ENCODE results near the gene TIPARP. TPM values are rescaled to one million over a fixed set of nuclear protein-coding genes. Genes with fewer than 3 reads are reported as not detected.

TIPARP gene
- total RNA-seq: 10 to 100 TPM; 18.2 to 21.7 (median 20.4) TPM

- H3K36me3 Mint-ChIP-seq (ENCODE audit: insufficient read depth): peaks cover 12% of the 10 kb centered on the region
- ATAC-seq: peak; percentile 82 to 85
- no peaks in the 10 kb centered on the region for H3K9me3 Mint-ChIP-seq
- peaks cover 32% of the 10 kb centered on the region for H3K4me1 Mint-ChIP-seq (ENCODE audit: low read depth)
- DNase-seq: peak; percentile 99
- H3K27me3 Mint-ChIP-seq (ENCODE audit: low read depth): no peaks in the 10 kb centered on the region
- peak within 1 kb of the TSS; percentile 96 for H3K4me3 Mint-ChIP-seq
Measured at GRCh38 chr3:156674046-156674910, at the start of gene TIPARP. TIPARP (plus strand) TSS chr3:156674590; CDS start chr3:156677698, 3,108 bp downstream.

GRCh38 chr3:156626104-156626503, 48.3 kb upstream of the TIPARP start:
- peak; percentile 14 for DNase-seq
- Mint-ChIP-seq H3K27me3 (ENCODE audit: low read depth) (no peaks in the 10 kb centered on the region), H3K36me3 (ENCODE audit: insufficient read depth) (no peaks in the 10 kb centered on the region), H3K9me3 (no peaks in the 10 kb centered on the region), H3K4me3 (no peak overlapping the region), H3K4me1 (ENCODE audit: low read depth) (peaks cover 2% of the 10 kb centered on the region)
- no peak for ATAC-seq

GRCh38 chr3:156627946-156628569, 46.3 kb upstream of the TIPARP start:
- H3K36me3 Mint-ChIP-seq (ENCODE audit: insufficient read depth): no peaks in the 10 kb centered on the region
- no peaks in the 10 kb centered on the region for H3K9me3 Mint-ChIP-seq
- H3K27me3 Mint-ChIP-seq (ENCODE audit: low read depth): no peaks in the 10 kb centered on the region
- no peak overlapping the region for H3K4me3 Mint-ChIP-seq
- ATAC-seq (no peak), DNase-seq (no peak)
- peaks cover 2% of the 10 kb centered on the region for H3K4me1 Mint-ChIP-seq (ENCODE audit: low read depth)

- Mint-ChIP-seq H3K36me3 (ENCODE audit: insufficient read depth) (no peaks in the 10 kb centered on the region), H3K4me3 (no peak overlapping the region), H3K9me3 (no peaks in the 10 kb centered on the region), H3K4me1 (ENCODE audit: low read depth) (peaks cover 2% of the 10 kb centered on the region), H3K27me3 (ENCODE audit: low read depth) (no peaks in the 10 kb centered on the region)
- ATAC-seq: no peak
- no peak for DNase-seq
Measured at GRCh38 chr3:156628836-156629618, 45.4 kb upstream of the TIPARP start.

GRCh38 chr3:156630081-156630772, 44.2 kb upstream of the TIPARP start:
- Mint-ChIP-seq H3K27me3 (ENCODE audit: low read depth) (no peaks in the 10 kb centered on the region), H3K4me1 (ENCODE audit: low read depth) (peaks cover 2% of the 10 kb centered on the region), H3K4me3 (no peak overlapping the region), H3K9me3 (no peaks in the 10 kb centered on the region), H3K36me3 (ENCODE audit: insufficient read depth) (no peaks in the 10 kb centered on the region)
- ATAC-seq (no peak), DNase-seq (no peak)

GRCh38 chr3:156630773-156631093, 43.7 kb upstream of the TIPARP start:
- no peaks in the 10 kb centered on the region for H3K27me3 Mint-ChIP-seq (ENCODE audit: low read depth)
- no peaks in the 10 kb centered on the region for H3K9me3 Mint-ChIP-seq
- ATAC-seq (no peak), DNase-seq (no peak)
- H3K4me1 Mint-ChIP-seq (ENCODE audit: low read depth): peaks cover 2% of the 10 kb centered on the region
- no peaks in the 10 kb centered on the region for H3K36me3 Mint-ChIP-seq (ENCODE audit: insufficient read depth)
- H3K4me3 Mint-ChIP-seq: no peak overlapping the region

- DNase-seq (no peak), ATAC-seq (no peak)
- no peaks in the 10 kb centered on the region for H3K36me3 Mint-ChIP-seq (ENCODE audit: insufficient read depth)
- no peak overlapping the region for H3K4me3 Mint-ChIP-seq
- H3K9me3 Mint-ChIP-seq: no peaks in the 10 kb centered on the region
- H3K4me1 Mint-ChIP-seq (ENCODE audit: low read depth): no peaks in the 10 kb centered on the region
- no peaks in the 10 kb centered on the region for H3K27me3 Mint-ChIP-seq (ENCODE audit: low read depth)
Measured at GRCh38 chr3:156631323-156631722, 43.1 kb upstream of the TIPARP start.

GRCh38 chr3:156632601-156633000, 41.8 kb upstream of the TIPARP start:
- no peaks in the 10 kb centered on the region for H3K9me3 Mint-ChIP-seq
- H3K36me3 Mint-ChIP-seq (ENCODE audit: insufficient read depth): no peaks in the 10 kb centered on the region
- H3K27me3 Mint-ChIP-seq (ENCODE audit: low read depth): no peaks in the 10 kb centered on the region
- H3K4me1 Mint-ChIP-seq (ENCODE audit: low read depth): no peaks in the 10 kb centered on the region
- ATAC-seq (no peak), DNase-seq (no peak)
- H3K4me3 Mint-ChIP-seq: no peak overlapping the region

- DNase-seq: no peak
- no peak for ATAC-seq
- Mint-ChIP-seq H3K27me3 (ENCODE audit: low read depth) (no peaks in the 10 kb centered on the region), H3K9me3 (no peaks in the 10 kb centered on the region), H3K36me3 (ENCODE audit: insufficient read depth) (no peaks in the 10 kb centered on the region), H3K4me1 (ENCODE audit: low read depth) (no peaks in the 10 kb centered on the region), H3K4me3 (no peak overlapping the region)
Measured at GRCh38 chr3:156633335-156633734, 41.1 kb upstream of the TIPARP start.

- H3K36me3 Mint-ChIP-seq (ENCODE audit: insufficient read depth): no peaks in the 10 kb centered on the region
- no peak overlapping the region for H3K4me3 Mint-ChIP-seq
- no peaks in the 10 kb centered on the region for H3K9me3 Mint-ChIP-seq
- H3K27me3 Mint-ChIP-seq (ENCODE audit: low read depth): no peaks in the 10 kb centered on the region
- DNase-seq: no peak
- no peaks in the 10 kb centered on the region for H3K4me1 Mint-ChIP-seq (ENCODE audit: low read depth)
- no peak for ATAC-seq
Measured at GRCh38 chr3:156635034-156635433, 39.4 kb upstream of the TIPARP start.

GRCh38 chr3:156635973-156636372, 38.4 kb upstream of the TIPARP start:
- DNase-seq (no peak), ATAC-seq (no peak)
- H3K4me1 Mint-ChIP-seq (ENCODE audit: low read depth): no peaks in the 10 kb centered on the region
- no peaks in the 10 kb centered on the region for H3K9me3 Mint-ChIP-seq
- no peaks in the 10 kb centered on the region for H3K27me3 Mint-ChIP-seq (ENCODE audit: low read depth)
- H3K4me3 Mint-ChIP-seq: no peak overlapping the region
- H3K36me3 Mint-ChIP-seq (ENCODE audit: insufficient read depth): no peaks in the 10 kb centered on the region

GRCh38 chr3:156637480-156638022, 36.8 kb upstream of the TIPARP start:
- H3K27me3 Mint-ChIP-seq (ENCODE audit: low read depth): no peaks in the 10 kb centered on the region

GRCh38 chr3:156638271-156638670, 36.1 kb upstream of the TIPARP start:
- no peak for DNase-seq
- Mint-ChIP-seq H3K27me3 (ENCODE audit: low read depth) (no peaks in the 10 kb centered on the region), H3K4me3 (no peak overlapping the region), H3K9me3 (no peaks in the 10 kb centered on the region), H3K36me3 (ENCODE audit: insufficient read depth) (no peaks in the 10 kb centered on the region), H3K4me1 (ENCODE audit: low read depth) (peaks cover 8% of the 10 kb centered on the region)
- no peak for ATAC-seq

More at GRCh38 chr3:156637480-156638022, 36.8 kb upstream of the TIPARP start:
- Mint-ChIP-seq H3K36me3 (ENCODE audit: insufficient read depth) (no peaks in the 10 kb centered on the region), H3K4me3 (no peak overlapping the region), H3K4me1 (ENCODE audit: low read depth) (peaks cover under 1% of the 10 kb centered on the region), H3K9me3 (no peaks in the 10 kb centered on the region)
- no peak for ATAC-seq
- no peak for DNase-seq
